ENCODE measurements around the gene CCDC77.

Gene CCDC77

DNA sequence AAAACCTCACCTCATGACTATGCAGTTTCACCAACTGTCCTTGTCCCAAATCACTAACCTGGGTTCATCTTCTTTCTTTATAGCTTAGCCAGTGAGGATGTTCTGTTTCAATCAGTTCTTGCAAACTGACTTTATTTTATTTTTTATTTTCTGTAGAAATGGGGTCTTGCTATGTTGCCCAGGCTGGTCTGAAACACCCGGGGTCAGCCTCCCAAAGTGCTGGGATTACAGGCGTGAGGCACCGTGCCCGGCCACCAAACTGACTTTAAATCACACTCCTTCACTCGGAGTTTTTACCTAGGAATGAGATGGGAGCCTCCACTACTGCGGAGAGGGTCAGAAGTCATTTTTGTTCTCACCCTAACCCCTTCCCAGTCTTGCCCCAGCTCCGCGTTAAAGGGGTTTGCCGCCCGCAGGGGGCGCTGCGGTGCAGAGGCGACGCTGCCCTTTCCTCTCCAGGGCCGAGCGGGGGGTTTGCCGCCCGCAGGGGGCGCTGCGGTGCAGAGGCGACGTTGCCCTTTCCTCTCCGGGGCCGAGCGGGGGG is 51.3 kb downstream of the CCDC77 start:
- no peak for DNase-seq (ENCODE audit: low spot score)

- DNase-seq (ENCODE audit: low spot score), result no peak
Measured at GRCh38 chr12:454833-455232, 53.4 kb downstream of the CCDC77 start.

DNA sequence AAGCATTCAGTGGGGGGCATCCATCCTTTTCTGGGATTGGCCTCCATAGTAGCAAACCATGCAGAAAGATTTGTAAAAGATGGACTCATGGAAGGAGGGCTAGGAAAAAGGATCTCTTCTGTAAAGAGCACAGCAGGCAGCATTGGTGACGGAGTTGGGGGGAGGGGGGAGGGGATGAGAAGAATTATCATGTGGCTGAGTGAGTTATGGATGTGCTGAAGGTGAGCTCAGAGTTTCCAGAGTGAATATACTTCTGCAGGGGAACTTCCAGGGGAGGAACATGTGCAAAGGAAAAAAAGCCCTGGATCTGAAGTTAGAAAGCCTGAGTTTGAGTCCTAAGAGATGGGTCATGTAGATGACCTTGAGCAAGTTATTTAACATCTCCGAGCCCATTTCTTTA is 54.4 kb downstream of the CCDC77 start:
- DNase-seq (ENCODE audit: low spot score), result no peak

DNA sequence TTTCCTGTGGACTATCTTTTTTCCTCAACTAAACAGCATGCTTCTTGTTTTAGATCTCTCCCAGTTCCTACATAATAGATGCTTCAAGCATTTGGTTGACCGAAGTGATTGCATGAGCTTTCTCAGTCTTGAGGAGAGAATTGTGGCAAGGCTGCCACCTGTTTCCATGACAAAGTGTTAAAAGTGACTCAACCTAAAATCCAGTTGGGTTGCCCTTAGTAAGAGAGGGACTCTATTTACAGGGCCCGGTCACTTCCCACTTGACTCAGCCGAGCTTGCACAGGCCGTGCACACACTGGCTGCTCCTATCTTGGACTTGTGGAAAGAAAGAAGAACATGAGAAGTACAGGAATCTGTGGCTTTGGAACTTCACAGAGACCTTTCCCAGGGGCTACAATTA is 56.2 kb downstream of the CCDC77 start:
- DNase-seq (ENCODE audit: low spot score), result no peak

GRCh38 chr12:459050-459429 is 57.6 kb downstream of the CCDC77 start:
- no peak for DNase-seq (ENCODE audit: low spot score)

DNA sequence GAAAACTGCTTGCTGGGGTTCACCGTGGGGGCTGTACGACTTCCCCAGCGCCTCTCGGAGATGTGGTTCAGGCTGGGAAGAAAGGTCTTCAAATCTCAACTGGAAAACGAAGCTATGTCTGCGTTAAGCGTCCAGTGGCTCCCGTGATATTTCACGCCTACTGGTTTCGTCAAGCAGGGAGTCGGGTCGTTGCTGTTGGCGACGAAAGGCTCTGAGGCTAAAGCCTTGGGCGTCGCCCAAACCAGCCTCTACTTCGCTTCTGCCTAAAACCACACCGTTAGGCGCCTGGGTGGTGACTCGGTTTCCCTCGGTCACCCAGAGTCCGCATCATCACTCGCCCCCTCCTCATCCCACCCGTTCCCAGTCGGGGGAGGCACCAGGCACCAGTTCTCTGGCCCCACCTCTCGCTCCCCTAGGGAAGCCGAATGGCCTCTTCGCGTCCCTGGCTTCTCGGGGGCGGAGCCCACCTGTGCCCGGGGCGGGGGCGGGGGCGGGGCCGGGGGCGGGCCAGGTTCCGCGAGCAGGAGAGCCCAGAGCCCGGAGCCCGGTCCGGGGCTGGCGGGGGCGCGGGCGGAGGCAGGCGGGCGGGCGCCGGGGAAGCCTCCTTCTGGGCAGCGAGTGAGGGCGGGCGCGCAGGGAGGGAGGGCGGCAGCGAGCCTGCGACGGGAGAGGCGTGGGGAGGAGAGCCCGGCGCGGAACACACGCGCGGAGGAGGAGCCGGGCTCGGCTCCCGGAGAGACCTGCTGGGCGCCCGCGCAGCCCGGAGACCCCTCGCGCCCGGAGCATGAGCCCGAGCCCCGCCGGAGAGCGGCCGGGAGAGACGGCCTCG is 58.2 kb downstream of the CCDC77 start, which contains the start of gene B4GALNT3:
Gene B4GALNT3 (plus strand): TSS at position 510 of the 829 bp plus-strand sequence. CDS start 438 bp downstream, outside the sequence.
- DNase-seq (ENCODE audit: low spot score), result peak; percentile 55

GRCh38 chr12:460261-461230 is 59.1 kb downstream of the CCDC77 start:
- peak; percentile 12 for DNase-seq (ENCODE audit: low spot score)

DNA sequence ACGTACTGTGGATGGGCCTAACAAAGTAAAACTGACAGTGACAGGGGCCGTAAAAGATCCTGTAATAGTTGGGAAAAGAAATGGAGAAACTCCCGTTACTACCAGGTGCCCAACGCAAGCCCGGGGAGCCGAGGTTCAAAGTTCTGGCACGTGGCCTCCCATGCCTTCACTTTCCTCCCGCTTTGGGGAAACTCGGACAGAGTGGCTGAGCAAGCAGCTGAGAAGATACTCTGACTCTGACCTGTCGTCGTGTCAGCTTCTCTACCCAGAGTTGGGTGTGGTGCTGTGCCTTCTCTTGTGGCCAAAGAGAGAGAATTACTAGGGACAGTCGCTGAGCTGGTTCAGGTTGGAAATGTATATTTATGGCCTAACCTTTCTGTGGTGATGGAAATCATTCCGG is 60.0 kb downstream of the CCDC77 start:
- DNase-seq (ENCODE audit: low spot score), result no peak

- no peak for DNase-seq (ENCODE audit: low spot score)
Measured at GRCh38 chr12:462936-463705, 61.7 kb downstream of the CCDC77 start.

GRCh38 chr12:464484-465267 is 63.2 kb downstream of the CCDC77 start:
- DNase-seq (ENCODE audit: low spot score), result no peak

DNA sequence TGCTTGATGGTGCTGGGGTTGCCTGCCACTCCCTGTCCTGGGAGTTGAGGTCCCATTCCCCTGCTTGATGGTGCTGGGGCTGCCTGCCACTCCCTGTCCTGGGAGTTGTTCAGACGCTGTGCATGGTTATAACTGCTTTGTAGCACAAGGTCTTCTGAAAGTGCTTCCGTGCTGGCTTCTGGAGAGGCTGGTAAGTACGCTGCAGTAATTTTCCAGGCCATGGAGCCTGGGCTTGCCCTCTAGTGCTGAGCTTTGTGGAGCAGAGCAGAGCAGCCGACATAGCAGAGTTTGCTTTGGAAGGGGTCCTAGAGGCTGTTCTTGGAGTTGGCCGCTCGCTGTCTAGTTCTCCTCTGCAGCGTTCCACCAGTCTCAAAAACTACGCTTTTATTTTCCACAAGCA is 64.6 kb downstream of the CCDC77 start:
- DNase-seq (ENCODE audit: low spot score), result no peak

- no peak for DNase-seq (ENCODE audit: low spot score)
Measured at GRCh38 chr12:466762-467161, 65.3 kb downstream of the CCDC77 start.

GRCh38 chr12:467591-467990 is 66.1 kb downstream of the CCDC77 start:
- no peak for DNase-seq (ENCODE audit: low spot score)

- DNase-seq (ENCODE audit: low spot score), result no peak
Measured at GRCh38 chr12:468671-469389, 67.4 kb downstream of the CCDC77 start.

- no peak for DNase-seq (ENCODE audit: low spot score)
Measured at GRCh38 chr12:470133-470532, 68.7 kb downstream of the CCDC77 start.

DNA sequence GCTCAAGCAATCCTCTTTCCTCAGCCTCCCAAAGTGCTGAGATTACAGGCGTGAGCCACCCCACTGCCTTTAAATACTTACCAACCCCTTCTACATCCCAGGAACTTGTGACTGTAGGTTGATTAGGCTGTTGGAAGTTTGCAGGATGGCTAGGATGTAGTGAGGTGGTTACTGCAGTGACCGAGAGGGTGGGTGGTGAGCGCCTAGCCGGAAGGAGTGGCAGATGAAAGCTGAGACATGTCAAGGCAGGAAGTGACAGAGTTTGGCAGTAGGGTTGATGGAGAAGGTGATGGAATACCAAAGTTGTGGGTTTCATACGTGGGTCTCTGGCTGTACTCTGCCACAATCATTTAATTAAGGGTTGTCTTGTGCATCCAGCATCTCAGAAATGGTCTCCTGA is 71.8 kb downstream of the CCDC77 start:
- DNase-seq (ENCODE audit: low spot score), result no peak

- no peak for DNase-seq (ENCODE audit: low spot score)
Measured at GRCh38 chr12:473863-474577, 72.6 kb downstream of the CCDC77 start.

- DNase-seq (ENCODE audit: low spot score), result no peak
Measured at GRCh38 chr12:475286-475685, 73.8 kb downstream of the CCDC77 start.

DNA sequence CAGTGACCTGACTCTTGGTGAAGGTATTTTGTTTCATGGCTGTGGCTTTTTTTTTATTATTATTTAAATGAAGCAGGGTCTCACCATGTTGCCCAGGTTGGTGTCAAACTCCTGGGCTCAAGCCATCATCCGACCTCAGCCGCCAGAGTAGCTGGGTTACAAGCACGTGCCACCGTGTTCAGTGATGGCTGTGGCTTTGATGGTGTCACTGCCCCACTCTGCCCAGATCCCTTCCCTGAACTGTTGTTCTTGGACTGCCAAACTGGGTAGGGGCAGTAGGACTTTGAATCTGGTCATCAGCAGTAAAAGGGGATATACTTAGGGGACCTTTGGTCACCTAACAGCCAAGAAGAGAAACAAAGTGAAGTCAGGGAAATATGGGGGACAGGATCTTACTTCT is 77.7 kb downstream of the CCDC77 start:
- DNase-seq (ENCODE audit: low spot score), result no peak
